ENCODE results near the gene OR10Z1. TPM values are rescaled to one million over a fixed set of nuclear protein-coding genes. Genes with fewer than 3 reads are reported as not detected.

OR10Z1 gene, protein sequence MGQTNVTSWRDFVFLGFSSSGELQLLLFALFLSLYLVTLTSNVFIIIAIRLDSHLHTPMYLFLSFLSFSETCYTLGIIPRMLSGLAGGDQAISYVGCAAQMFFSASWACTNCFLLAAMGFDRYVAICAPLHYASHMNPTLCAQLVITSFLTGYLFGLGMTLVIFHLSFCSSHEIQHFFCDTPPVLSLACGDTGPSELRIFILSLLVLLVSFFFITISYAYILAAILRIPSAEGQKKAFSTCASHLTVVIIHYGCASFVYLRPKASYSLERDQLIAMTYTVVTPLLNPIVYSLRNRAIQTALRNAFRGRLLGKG
- total RNA-seq (2021; ENCODE audit: unreplicated experiment) (not detected), Bru-seq, nascent RNA (not detected), BruChase-seq, experiment 1, labeled RNA remaining after a 2-hour chase (not detected), BruChase-seq, experiment 2, labeled RNA remaining after a 6-hour chase (not detected)
- polyA plus RNA-seq (2012; ENCODE audit: insufficient read length), result not detected
- long read RNA-seq, result 0 reads

DNA sequence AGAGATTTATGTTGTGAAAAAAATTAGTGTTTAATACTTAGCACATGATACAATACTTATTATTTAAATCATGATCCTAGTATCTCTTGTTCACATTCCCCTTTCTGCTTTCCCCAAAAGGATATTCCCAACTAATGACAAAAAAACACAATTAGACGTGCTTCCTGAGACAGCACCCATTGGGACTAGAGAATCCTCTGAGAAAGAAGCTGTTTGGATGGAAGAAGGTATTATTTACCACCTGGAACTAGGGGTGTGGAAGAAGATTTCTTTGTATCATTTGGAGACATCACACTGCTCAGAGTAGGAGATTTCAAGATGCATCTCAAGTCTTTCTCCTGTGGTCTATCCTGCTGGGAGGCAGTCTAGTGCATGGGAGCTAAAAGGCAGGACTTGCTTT, at the start of gene OR10Z1:
OR10Z1 (plus strand) TSS at position 301 of the 400 bp plus-strand sequence. CDS start 1,171 bp downstream, outside the sequence.
- no TSS peak for BruUV-seq (replicated peaks)
- POLR2A ChIA-PET, result no interaction called here

DNA sequence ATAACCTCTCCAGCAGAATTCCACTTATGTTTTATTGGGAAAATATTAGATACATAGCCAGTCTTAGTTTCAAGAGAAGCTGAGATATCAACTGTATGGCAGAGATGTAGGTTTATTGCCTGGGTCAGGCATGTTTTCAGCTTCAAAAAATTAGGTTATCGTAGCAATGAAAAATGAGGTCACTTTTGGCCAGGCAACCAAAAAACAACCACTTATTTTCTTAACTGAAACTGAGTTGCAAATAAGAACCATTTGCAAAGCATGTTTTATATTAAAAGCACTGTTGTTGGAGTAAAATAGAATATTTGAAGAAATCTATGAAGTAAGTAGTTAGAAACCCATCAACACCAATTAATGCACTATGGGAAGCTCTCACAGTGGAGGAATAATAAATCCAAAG, 45.4 kb upstream of the OR10Z1 start:
- in situ Hi-C loops (cut with HindIII; ENCODE audit: low pct_unique_long_range_greater_than_20kb, low sequenced_read_pairs), result no loop called here
- no peaks in the 10 kb centered on the region for H3K9me3 ChIP-seq (ENCODE audit: control insufficient read depth, insufficient read depth, low read depth, low read length)
- H3K27ac ChIP-seq (ENCODE audit: low read length), result no peak overlapping the region

More for the DNA sequence above, at the start of gene OR10Z1:
- no peak for ATAC-seq
- no peaks in the 10 kb centered on the region for H3K27me3 ChIP-seq (ENCODE audit: control insufficient read depth, insufficient read depth, low read length)
- H3K27ac ChIP-seq (ENCODE audit: low read length), result no peak within 1 kb of the TSS
- no peak within 1 kb of the TSS for H3K4me3 ChIP-seq (ENCODE audit: low read depth in 2 of 2, low read length in 2 of 2)
- no peak for DNase-seq (ENCODE audit: low read depth, low spot score)
- intact Hi-C loops (cut with micrococcal nuclease; ENCODE audit: unreplicated experiment), result no loop called here
- TF ChIP-seq SIN3A (IDR thresholded peaks at IDR 0.05; ENCODE audit: borderline replicate concordance, insufficient read depth, low read depth, low read length) (no peak), TCF7L2 (IDR thresholded peaks at IDR 0.05; ENCODE audit: low read depth, low read length) (no peak), POLR2AphosphoS5 (IDR thresholded peaks at IDR 0.05; ENCODE audit: low read depth, low read length) (no peak)
- TF ChIP-seq, protein P1, sequence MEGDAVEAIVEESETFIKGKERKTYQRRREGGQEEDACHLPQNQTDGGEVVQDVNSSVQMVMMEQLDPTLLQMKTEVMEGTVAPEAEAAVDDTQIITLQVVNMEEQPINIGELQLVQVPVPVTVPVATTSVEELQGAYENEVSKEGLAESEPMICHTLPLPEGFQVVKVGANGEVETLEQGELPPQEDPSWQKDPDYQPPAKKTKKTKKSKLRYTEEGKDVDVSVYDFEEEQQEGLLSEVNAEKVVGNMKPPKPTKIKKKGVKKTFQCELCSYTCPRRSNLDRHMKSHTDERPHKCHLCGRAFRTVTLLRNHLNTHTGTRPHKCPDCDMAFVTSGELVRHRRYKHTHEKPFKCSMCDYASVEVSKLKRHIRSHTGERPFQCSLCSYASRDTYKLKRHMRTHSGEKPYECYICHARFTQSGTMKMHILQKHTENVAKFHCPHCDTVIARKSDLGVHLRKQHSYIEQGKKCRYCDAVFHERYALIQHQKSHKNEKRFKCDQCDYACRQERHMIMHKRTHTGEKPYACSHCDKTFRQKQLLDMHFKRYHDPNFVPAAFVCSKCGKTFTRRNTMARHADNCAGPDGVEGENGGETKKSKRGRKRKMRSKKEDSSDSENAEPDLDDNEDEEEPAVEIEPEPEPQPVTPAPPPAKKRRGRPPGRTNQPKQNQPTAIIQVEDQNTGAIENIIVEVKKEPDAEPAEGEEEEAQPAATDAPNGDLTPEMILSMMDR (IDR thresholded peaks at IDR 0.05), result no peak
- TF ChIP-seq, protein P2, sequence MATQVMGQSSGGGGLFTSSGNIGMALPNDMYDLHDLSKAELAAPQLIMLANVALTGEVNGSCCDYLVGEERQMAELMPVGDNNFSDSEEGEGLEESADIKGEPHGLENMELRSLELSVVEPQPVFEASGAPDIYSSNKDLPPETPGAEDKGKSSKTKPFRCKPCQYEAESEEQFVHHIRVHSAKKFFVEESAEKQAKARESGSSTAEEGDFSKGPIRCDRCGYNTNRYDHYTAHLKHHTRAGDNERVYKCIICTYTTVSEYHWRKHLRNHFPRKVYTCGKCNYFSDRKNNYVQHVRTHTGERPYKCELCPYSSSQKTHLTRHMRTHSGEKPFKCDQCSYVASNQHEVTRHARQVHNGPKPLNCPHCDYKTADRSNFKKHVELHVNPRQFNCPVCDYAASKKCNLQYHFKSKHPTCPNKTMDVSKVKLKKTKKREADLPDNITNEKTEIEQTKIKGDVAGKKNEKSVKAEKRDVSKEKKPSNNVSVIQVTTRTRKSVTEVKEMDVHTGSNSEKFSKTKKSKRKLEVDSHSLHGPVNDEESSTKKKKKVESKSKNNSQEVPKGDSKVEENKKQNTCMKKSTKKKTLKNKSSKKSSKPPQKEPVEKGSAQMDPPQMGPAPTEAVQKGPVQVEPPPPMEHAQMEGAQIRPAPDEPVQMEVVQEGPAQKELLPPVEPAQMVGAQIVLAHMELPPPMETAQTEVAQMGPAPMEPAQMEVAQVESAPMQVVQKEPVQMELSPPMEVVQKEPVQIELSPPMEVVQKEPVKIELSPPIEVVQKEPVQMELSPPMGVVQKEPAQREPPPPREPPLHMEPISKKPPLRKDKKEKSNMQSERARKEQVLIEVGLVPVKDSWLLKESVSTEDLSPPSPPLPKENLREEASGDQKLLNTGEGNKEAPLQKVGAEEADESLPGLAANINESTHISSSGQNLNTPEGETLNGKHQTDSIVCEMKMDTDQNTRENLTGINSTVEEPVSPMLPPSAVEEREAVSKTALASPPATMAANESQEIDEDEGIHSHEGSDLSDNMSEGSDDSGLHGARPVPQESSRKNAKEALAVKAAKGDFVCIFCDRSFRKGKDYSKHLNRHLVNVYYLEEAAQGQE (IDR thresholded peaks at IDR 0.05; ENCODE audit: insufficient read depth in 1 of 2, low read depth in 2 of 2, low read length in 1 of 2), result no peak
- H3K4me1 ChIP-seq (ENCODE audit: control insufficient read depth, insufficient read depth, low read length), result no peaks in the 10 kb centered on the region
- H3K36me3 ChIP-seq (ENCODE audit: control insufficient read depth, insufficient read depth, low read length), result no peaks in the 10 kb centered on the region
- in situ Hi-C loops (cut with HindIII; ENCODE audit: low pct_unique_long_range_greater_than_20kb, low sequenced_read_pairs), result no loop called here
- CTCF ChIA-PET, result no interaction called here
- no peaks in the 10 kb centered on the region for H3K9me3 ChIP-seq (ENCODE audit: control insufficient read depth, insufficient read depth, low read depth, low read length)

More for the DNA sequence above, 45.4 kb upstream of the OR10Z1 start:
- DNase-seq (ENCODE audit: low read depth, low spot score) (no peak), ATAC-seq (no peak)
- Histone ChIP-seq H3K4me1 (ENCODE audit: control insufficient read depth, insufficient read depth, low read length) (no peaks in the 10 kb centered on the region), H3K27me3 (ENCODE audit: control insufficient read depth, insufficient read depth, low read length) (no peaks in the 10 kb centered on the region), H3K4me3 (ENCODE audit: low read depth in 2 of 2, low read length in 2 of 2) (no peak overlapping the region), H3K36me3 (ENCODE audit: control insufficient read depth, insufficient read depth, low read length) (no peaks in the 10 kb centered on the region)
- no TSS peak for BruUV-seq (replicated peaks)
- CTCF ChIA-PET, result no interaction called here
- POLR2A ChIA-PET, result no interaction called here
- TF ChIP-seq TCF7L2 (IDR thresholded peaks at IDR 0.05; ENCODE audit: low read depth, low read length) (no peak), SIN3A (IDR thresholded peaks at IDR 0.05; ENCODE audit: borderline replicate concordance, insufficient read depth, low read depth, low read length) (no peak), POLR2AphosphoS5 (IDR thresholded peaks at IDR 0.05; ENCODE audit: low read depth, low read length) (no peak)
- TF ChIP-seq, protein P1 (IDR thresholded peaks at IDR 0.05), result no peak
- TF ChIP-seq, protein P2 (IDR thresholded peaks at IDR 0.05; ENCODE audit: insufficient read depth in 1 of 2, low read depth in 2 of 2, low read length in 1 of 2), result no peak
- intact Hi-C loops (cut with micrococcal nuclease; ENCODE audit: unreplicated experiment), result no loop called here
